GM23248 (cell line): ENCODE data around the gene ALDH3A1. TPM values are rescaled to one million over a fixed set of nuclear protein-coding genes. Genes with fewer than 3 reads are reported as not detected.
A peak's percentile ranks its signal among the peaks of the same experiment; 100 is the strongest.

Source experiments
- DNase-seq: peaks from one replicate; pipeline ENCODE4 v3.0.0-alpha.2; 2015
- H2AFZ ChIP-seq: fragments of 200-600 bp; sonication (generic); 2 replicates; pipeline ENCODE4 v1.6.1; 2016; ENCODE audit warnings: antibody characterized with exemption
- H3F3A ChIP-seq: fragments of 200-600 bp; sonication (generic); 2 replicates; pipeline ENCODE4 v1.6.1; 2016; ENCODE audit warnings: mild to moderate bottlenecking, antibody characterized with exemption, mixed run types; ENCODE audit not compliant: insufficient read depth
- H3K27ac ChIP-seq: fragments of 200-600 bp; sonication (generic); 2 replicates; pipeline ENCODE4 v1.5.1; 2016; ENCODE audit warnings: mild to moderate bottlenecking
- H3K27me3 ChIP-seq: fragments of 200-600 bp; sonication (generic); replicated peaks from 2 replicates; pipeline ENCODE4 v1.6.1; 2016; ENCODE audit warnings: mild to moderate bottlenecking; ENCODE audit not compliant: insufficient read depth
- H3K36me3 ChIP-seq: fragments of 200-600 bp; sonication (generic); 2 replicates; pipeline ENCODE4 v1.6.1; 2016; ENCODE audit warnings: low read depth, mild to moderate bottlenecking
- H3K4me1 ChIP-seq: fragments of 200-600 bp; sonication (generic); 2 replicates; pipeline ENCODE4 v1.6.1; 2016; ENCODE audit warnings: mild to moderate bottlenecking; ENCODE audit not compliant: insufficient read depth
- H3K4me2 ChIP-seq: fragments of 200-600 bp; sonication (generic); one replicate; pipeline ENCODE4 v1.6.1; 2016; ENCODE audit warnings: mild to moderate bottlenecking; ENCODE audit not compliant: unreplicated experiment
- H3K4me3 ChIP-seq: fragments of 200-600 bp; sonication (generic); 2 replicates; pipeline ENCODE4 v1.5.1; 2016; ENCODE audit warnings: mild to moderate bottlenecking
- H3K79me2 ChIP-seq: fragments of 200-600 bp; sonication (generic); 2 replicates; pipeline ENCODE4 v1.6.1; 2016; ENCODE audit warnings: mild to moderate bottlenecking; ENCODE audit not compliant: insufficient read depth
- H3K9ac ChIP-seq: fragments of 200-600 bp; sonication (generic); 2 replicates; pipeline ENCODE4 v1.6.1; 2016; ENCODE audit warnings: mild to moderate bottlenecking
- H3K9me2 ChIP-seq: fragments of 200-600 bp; sonication (generic); 2 replicates; pipeline ENCODE4 v1.6.1; 2016; ENCODE audit warnings: mixed run types, mild to moderate bottlenecking, moderate library complexity; ENCODE audit not compliant: insufficient read depth
- H3K9me3 ChIP-seq: fragments of 200-600 bp; sonication (generic); one replicate; pipeline ENCODE4 v1.6.1; 2017; ENCODE audit warnings: low read depth
- H4K20me1 ChIP-seq: fragments of 200-600 bp; sonication (generic); 2 replicates; pipeline ENCODE4 v1.6.0; 2016; ENCODE audit not compliant: insufficient read depth
- EZH2 ChIP-seq: fragments of 200-600 bp; sonication (generic); IDR thresholded peaks from 2 replicates; pipeline ENCODE4 v1.6.1; 2018; ENCODE audit warnings: antibody characterized with exemption, mild to moderate bottlenecking; ENCODE audit not compliant: insufficient read depth, poor library complexity, severe bottlenecking
- EZH2phosphoT487 ChIP-seq: fragments of 200-600 bp; sonication (generic); IDR thresholded peaks from 2 replicates; pipeline ENCODE4 v1.6.1; 2018; ENCODE audit warnings: antibody characterized with exemption, moderate library complexity, mild to moderate bottlenecking, low read depth; ENCODE audit not compliant: insufficient read depth
- WGBS, 2 experiments: methylation state at CpG; one replicate each; pipeline ENCODE4 v1.1.6; 2015 to 2017; ENCODE audit warnings: low lambda C conversion rate in 2 of 2, low coverage in 1 of 2; ENCODE audit errors: missing lambda C conversion rate in 2 of 2; 5-methylcytosine and 5-hydroxymethylcytosine counted together
- in situ Hi-C: fragments of 300-500 bp; cut with MboI; formaldehyde crosslinking; loops from 2 replicates; pipeline ENCODE4 v1.15.0; 2020
- polyA plus RNA-seq: library from polyadenylated mRNA; unstranded; fragments of >200 nt; fragmentation: Nextera tagmentation; extraction: Ambion mirVana; gene quantifications from 2 replicates; pipeline ENCODE4 v1.2.1, GENCODE V29; 2016
- total RNA-seq: library from RNA; depleted of rRNA; stranded (reverse); fragments of >200 nt; shearing (Covaris generic); gene quantifications from 2 replicates; pipeline ENCODE4 v1.2.3, GENCODE V29; 2014

ALDH3A1 gene
- total and polyA plus RNA-seq, 2 experiments from 2014 or later, result 0.55 to 1.2 TPM

GRCh38 chr17:19771971-19772630 lies 24.0 kb upstream of the ALDH3A1 start:
- Histone ChIP-seq H3K27ac (no peak overlapping the region), H3K4me3 (no peak overlapping the region), H2AFZ (no peak overlapping the region), H4K20me1 (no peaks in the 10 kb centered on the region), H3K9ac (no peak overlapping the region), H3K27me3 (no peaks in the 10 kb centered on the region), H3K36me3 (peaks cover 20% of the 10 kb centered on the region; the same call in 1 of the 2 replicates), H3K9me3 (no peaks in the 10 kb centered on the region), H3K4me2 (no peak overlapping the region), H3K79me2 (no peaks in the 10 kb centered on the region), H3F3A (no peaks in the 10 kb centered on the region), H3K4me1 (peaks cover 11% of the 10 kb centered on the region), H3K9me2 (no peaks in the 10 kb centered on the region)
- in situ Hi-C loops, result loop anchor here (25.0 kb wide), 1 partner anchor 510 kb away; no protein-coding TSS in a partner anchor
- TF ChIP-seq EZH2, result no peak
- no peak for TF ChIP-seq EZH2phosphoT487
- 58 to 60% methylated on average over 7 of the region's 7 CpGs for WGBS, 2 experiments
- no peak for DNase-seq

- WGBS, 2 experiments, result 51% methylated on average over 6 of the region's 6 CpGs
- Histone ChIP-seq H3K79me2 (no peaks in the 10 kb centered on the region), H3K9ac (no peak overlapping the region), H3F3A (no peaks in the 10 kb centered on the region), H3K36me3 (peaks cover 12% of the 10 kb centered on the region; the same call in 1 of the 2 replicates), H3K4me2 (no peak overlapping the region), H4K20me1 (no peaks in the 10 kb centered on the region), H2AFZ (no peak overlapping the region), H3K9me2 (no peaks in the 10 kb centered on the region), H3K4me3 (no peak overlapping the region), H3K27me3 (no peaks in the 10 kb centered on the region), H3K9me3 (no peaks in the 10 kb centered on the region), H3K4me1 (peaks cover 11% of the 10 kb centered on the region), H3K27ac (no peak overlapping the region)
- in situ Hi-C loops, result loop anchor here (25.0 kb wide), 1 partner anchor 509 kb away; no protein-coding TSS in a partner anchor
- TF ChIP-seq EZH2phosphoT487 (no peak), EZH2 (no peak)
- DNase-seq, result no peak
Observed at GRCh38 chr17:19770985-19771735, 23.1 kb upstream of the ALDH3A1 start.

- in situ Hi-C loops, result loop anchor here (5.0 to 25.0 kb wide), 3 partner anchors 258 to 508 kb away; partner anchors contain the start of gene B9D1
- Histone ChIP-seq H4K20me1 (no peaks in the 10 kb centered on the region), H3K27me3 (no peaks in the 10 kb centered on the region), H3K9me2 (no peaks in the 10 kb centered on the region), H2AFZ (peak overlapping the region; percentile 42; the same call in 1 of the 2 replicates), H3K9me3 (no peaks in the 10 kb centered on the region), H3K36me3 (peaks cover 2% of the 10 kb centered on the region; the same call in 1 of the 2 replicates), H3K4me1 (peaks cover 11% of the 10 kb centered on the region), H3K27ac (peak overlapping the region; percentile 25), H3K9ac (no peak overlapping the region), H3K79me2 (no peaks in the 10 kb centered on the region), H3F3A (no peaks in the 10 kb centered on the region), H3K4me2 (peak overlapping the region; percentile 33), H3K4me3 (no peak overlapping the region)
- peak; percentile 69 for DNase-seq
- 68 to 75% methylated on average over 7 of the region's 7 CpGs for WGBS, 2 experiments
- TF ChIP-seq EZH2phosphoT487 (no peak), EZH2 (no peak)
Observed at GRCh38 chr17:19769946-19770652, 22.0 kb upstream of the ALDH3A1 start.

GRCh38 chr17:19768046-19768782 lies 20.1 kb upstream of the ALDH3A1 start:
- no peaks in the 10 kb centered on the region for H3K9me3 ChIP-seq
- in situ Hi-C loops, result loop anchor here (5.0 to 25.0 kb wide), 3 partner anchors 256 to 506 kb away; partner anchors contain the start of gene B9D1
- no peak for TF ChIP-seq EZH2phosphoT487
- TF ChIP-seq EZH2, result no peak

More at GRCh38 chr17:19768046-19768782, 20.1 kb upstream of the ALDH3A1 start:
- no peaks in the 10 kb centered on the region for H3K27me3 ChIP-seq
- H3K9me2 ChIP-seq, result no peaks in the 10 kb centered on the region
- no peak overlapping the region for H3K4me3 ChIP-seq
- H3K4me2 ChIP-seq, result no peak overlapping the region
- no peak overlapping the region for H3K9ac ChIP-seq
- H4K20me1 ChIP-seq, result no peaks in the 10 kb centered on the region
- no peak for DNase-seq
- H2AFZ ChIP-seq, result 0 out of 2 replicates have a peak overlapping the region, but pooled peaks have one; percentile 8
- H3K4me1 ChIP-seq, result peaks cover 11% of the 10 kb centered on the region
- H3K79me2 ChIP-seq, result no peaks in the 10 kb centered on the region
- H3K36me3 ChIP-seq, result no peaks in the 10 kb centered on the region
- H3F3A ChIP-seq, result no peaks in the 10 kb centered on the region
- 52% methylated on average over 10 of the region's 10 CpGs for WGBS, 2 experiments
- no peak overlapping the region for H3K27ac ChIP-seq
